Stomach (tissue), 9 donors: ENCODE measurements around the gene NELFE. TPM values are rescaled to one million over a fixed set of nuclear protein-coding genes. Genes with fewer than 3 reads are reported as not detected.
A peak's percentile ranks its signal among the peaks of the same experiment; 100 is the strongest.

ENCODE experiments used
- DNase-seq, 2 donors: peaks; one replicate each; pipeline versions ENCODE4 v3.0.0 to v3.0.0-alpha.2; 2013 to 2019
- H3K27ac ChIP-seq, 5 donors: fragments of 200-600 bp in 4 of 5; sonication (generic) in 4 of 5; one replicate each; pipeline ENCODE4 v1.5.1; 2013 to 2019; ENCODE audit warnings: mild to moderate bottlenecking in 1 of 5, moderate library complexity in 1 of 5
- H3K27me3 ChIP-seq, 3 donors: fragments of 200-600 bp; sonication (generic); one replicate each; pipeline ENCODE4 v1.5.1; 2017 to 2019; ENCODE audit warnings: mixed run types in 1 of 3
- H3K36me3 ChIP-seq, 4 donors: fragments of 200-600 bp; sonication (generic); 1 replicate in 3 of 4; 2 replicates in 1 of 4; pipeline ENCODE4 v1.5.1; 2016 to 2019
- H3K4me1 ChIP-seq, 4 donors: fragments of 200-600 bp; sonication (generic); one replicate each; pipeline ENCODE4 v1.5.1; 2016 to 2019
- H3K4me3 ChIP-seq, 4 donors: fragments of 200-600 bp; sonication (generic) in 3 of 4; one replicate each; pipeline ENCODE4 v1.5.1; 2016 to 2019; ENCODE audit warnings: mild to moderate bottlenecking in 1 of 4
- H3K9me3 ChIP-seq, 4 donors: fragments of 200-600 bp; sonication (generic); one replicate each; pipeline ENCODE4 v1.5.1; 2016 to 2019
- EP300 ChIP-seq: sonication (generic); formaldehyde crosslinking; IDR thresholded peaks from one replicate; pipeline ENCODE4 v1.6.1; 2017; ENCODE audit warnings: antibody characterized with exemption
- POLR2A ChIP-seq, 4 donors: fragments of 450-650 bp; IDR thresholded peaks; one replicate each; pipeline ENCODE4 v1.6.1; 2016; ENCODE audit warnings: antibody characterized with exemption in 4 of 4, control low read depth in 2 of 4, mild to moderate bottlenecking in 1 of 4, moderate library complexity in 1 of 4
- POLR2AphosphoS5 ChIP-seq, 3 donors: sonication (generic); formaldehyde crosslinking; IDR thresholded peaks; one replicate each; pipeline ENCODE4 v1.6.1; 2016; ENCODE audit warnings: antibody characterized with exemption in 3 of 3
- WGBS, 5 donors: extraction: QIAGEN DNeasy Blood & Tissue Kit in 3 of 5; methylation state at CpG; one replicate each; pipeline versions ENCODE4 v1.1.5 to v1.1.7; 2013 to 2018; 5-methylcytosine and 5-hydroxymethylcytosine counted together
- intact Hi-C: fragments of 100-400 bp; cut with DNase I; formaldehyde crosslinking; loops from one replicate; pipeline ENCODE4 v1.15.1; 2023; ENCODE audit warnings: low total_unique reads
- polyA plus RNA-seq, 3 donors: library from polyadenylated mRNA; stranded (reverse); fragments of 200-250 nt; gene quantifications; one replicate each; pipeline ENCODE4 v1.2.3, GENCODE V29; 2013
- total RNA-seq, 5 donors: library from RNA; depleted of rRNA; stranded (reverse); fragments of >200 nt; gene quantifications; one replicate each; pipeline versions ENCODE4 v1.1.0 to v1.2.3, GENCODE V29; 2014 to 2016
- TF ChIP-seq, protein P1 (sequence below), 7 experiments: fragments of 450-650 bp in 4 of 7; fragments of 200-600 bp in 3 of 7; sonication (generic) in 3 of 7; IDR thresholded peaks; one replicate each; pipeline ENCODE4 v1.5.1; 2016 to 2019; ENCODE audit warnings: antibody characterized with exemption in 7 of 7, control low read depth in 2 of 7, mild to moderate bottlenecking in 1 of 7
- donor health status: healthy with polysubstance abuse.
- donor health status: Bipolar disorder and iron deficiency.
- donor health status: healthy.

The NELFE gene
- total and polyA plus RNA-seq, 8 donors: 2.9 to 100 (median 51.5) TPM

DNA sequence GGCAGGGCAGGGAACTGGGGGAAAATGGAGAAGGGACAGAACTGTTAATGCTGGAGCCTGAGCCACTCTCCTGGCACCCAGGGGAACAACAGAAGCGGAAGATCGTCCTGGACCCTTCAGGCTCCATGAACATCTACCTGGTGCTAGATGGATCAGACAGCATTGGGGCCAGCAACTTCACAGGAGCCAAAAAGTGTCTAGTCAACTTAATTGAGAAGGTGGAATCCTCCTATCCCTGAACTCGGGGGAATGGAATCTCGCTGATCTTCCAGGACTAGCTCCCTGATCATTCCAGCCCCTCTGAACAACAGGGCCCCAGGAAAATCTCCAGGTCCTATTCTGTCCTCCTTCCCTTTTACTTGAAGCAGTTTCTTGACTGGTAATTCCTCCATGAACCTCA is 10.9 kb downstream of the NELFE start:
- Histone ChIP-seq H3K4me1 (peaks cover 8 to 45% (median 18%) of the 10 kb centered on the region in 4 donors), H3K27ac (no peak overlapping the region), H3K36me3 (peaks cover 0 to 38% (median 26%) of the 10 kb centered on the region in 4 donors), H3K4me3 (peak overlapping the region in 1 of 4 donors; percentile 48), H3K27me3 (no peaks in the 10 kb centered on the region), H3K9me3 (no peaks in the 10 kb centered on the region)
- WGBS, 5 donors: 85 to 93% (median 88%) methylated on average over 4 of the region's 4 CpGs
- DNase-seq: no peak
- TF ChIP-seq, protein P1, sequence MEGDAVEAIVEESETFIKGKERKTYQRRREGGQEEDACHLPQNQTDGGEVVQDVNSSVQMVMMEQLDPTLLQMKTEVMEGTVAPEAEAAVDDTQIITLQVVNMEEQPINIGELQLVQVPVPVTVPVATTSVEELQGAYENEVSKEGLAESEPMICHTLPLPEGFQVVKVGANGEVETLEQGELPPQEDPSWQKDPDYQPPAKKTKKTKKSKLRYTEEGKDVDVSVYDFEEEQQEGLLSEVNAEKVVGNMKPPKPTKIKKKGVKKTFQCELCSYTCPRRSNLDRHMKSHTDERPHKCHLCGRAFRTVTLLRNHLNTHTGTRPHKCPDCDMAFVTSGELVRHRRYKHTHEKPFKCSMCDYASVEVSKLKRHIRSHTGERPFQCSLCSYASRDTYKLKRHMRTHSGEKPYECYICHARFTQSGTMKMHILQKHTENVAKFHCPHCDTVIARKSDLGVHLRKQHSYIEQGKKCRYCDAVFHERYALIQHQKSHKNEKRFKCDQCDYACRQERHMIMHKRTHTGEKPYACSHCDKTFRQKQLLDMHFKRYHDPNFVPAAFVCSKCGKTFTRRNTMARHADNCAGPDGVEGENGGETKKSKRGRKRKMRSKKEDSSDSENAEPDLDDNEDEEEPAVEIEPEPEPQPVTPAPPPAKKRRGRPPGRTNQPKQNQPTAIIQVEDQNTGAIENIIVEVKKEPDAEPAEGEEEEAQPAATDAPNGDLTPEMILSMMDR (IDR thresholded peaks at IDR 0.05): no peak
- no peak for TF ChIP-seq POLR2A (IDR thresholded peaks at IDR 0.05)
- TF ChIP-seq EP300: no peak
- TF ChIP-seq POLR2AphosphoS5 (IDR thresholded peaks at IDR 0.05): no peak
- intact Hi-C loops: no loop called here

DNA sequence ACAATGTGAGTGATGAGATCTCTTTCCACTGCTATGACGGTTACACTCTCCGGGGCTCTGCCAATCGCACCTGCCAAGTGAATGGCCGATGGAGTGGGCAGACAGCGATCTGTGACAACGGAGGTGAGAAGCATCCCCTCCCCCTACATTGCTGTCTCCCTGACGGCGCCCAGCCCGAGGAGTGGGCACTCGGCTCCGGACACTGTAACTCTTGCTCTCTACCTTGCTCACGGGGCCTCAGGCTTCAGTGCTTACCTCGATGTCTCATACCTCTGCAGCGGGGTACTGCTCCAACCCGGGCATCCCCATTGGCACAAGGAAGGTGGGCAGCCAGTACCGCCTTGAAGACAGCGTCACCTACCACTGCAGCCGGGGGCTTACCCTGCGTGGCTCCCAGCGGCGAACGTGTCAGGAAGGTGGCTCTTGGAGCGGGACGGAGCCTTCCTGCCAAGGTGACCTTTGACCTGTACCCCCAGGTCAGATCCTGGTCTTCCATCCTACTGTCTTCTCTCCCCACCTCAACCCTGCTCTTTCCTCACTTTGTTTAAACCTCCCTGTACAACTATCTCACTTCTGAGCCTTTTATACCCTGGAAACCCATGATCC is 11.6 kb downstream of the NELFE start:
- Histone ChIP-seq H3K36me3 (peaks cover 0 to 31% (median 19%) of the 10 kb centered on the region in 4 donors), H3K4me1 (peaks cover 8 to 38% (median 18%) of the 10 kb centered on the region in 4 donors), H3K27ac (peak overlapping the region in 2 of 5 donors; percentile 86 to 91), H3K4me3 (peak overlapping the region in 1 of 4 donors; percentile 48), H3K27me3 (no peaks in the 10 kb centered on the region), H3K9me3 (no peaks in the 10 kb centered on the region)
- DNase-seq: no peak
- intact Hi-C loops: no loop called here
- 84 to 93% (median 90%) methylated on average over 20 to 24 of the region's 24 CpGs for WGBS, 5 donors
- TF ChIP-seq POLR2AphosphoS5 (IDR thresholded peaks at IDR 0.05): no peak
- TF ChIP-seq, protein P1 (IDR thresholded peaks at IDR 0.05): no peak
- TF ChIP-seq POLR2A (IDR thresholded peaks at IDR 0.05): no peak
- TF ChIP-seq EP300: no peak

DNA sequence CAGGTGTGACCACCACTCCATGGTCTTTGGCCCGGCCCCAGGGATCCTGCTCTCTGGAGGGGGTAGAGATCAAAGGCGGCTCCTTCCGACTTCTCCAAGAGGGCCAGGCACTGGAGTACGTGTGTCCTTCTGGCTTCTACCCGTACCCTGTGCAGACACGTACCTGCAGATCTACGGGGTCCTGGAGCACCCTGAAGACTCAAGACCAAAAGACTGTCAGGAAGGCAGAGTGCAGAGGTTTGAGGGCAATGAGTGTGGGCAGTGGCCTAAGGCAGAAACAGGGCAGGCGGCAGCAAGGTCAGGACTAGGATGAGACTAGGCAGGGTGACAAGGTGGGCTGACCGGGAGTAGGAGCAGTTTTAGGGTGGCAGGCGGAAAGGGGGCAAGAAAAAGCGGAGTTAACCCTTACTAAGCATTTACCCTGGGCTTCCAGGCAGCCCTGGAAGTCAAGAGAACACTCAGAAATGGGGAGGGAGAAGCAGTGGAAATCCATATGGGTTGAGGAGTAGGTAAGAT is 12.3 kb downstream of the NELFE start:
- peaks cover 8 to 37% (median 18%) of the 10 kb centered on the region in 4 donors for H3K4me1 ChIP-seq
- DNase-seq: no peak
- WGBS, 5 donors: 52 to 67% (median 62%) methylated on average over 10 to 11 of the region's 11 CpGs
- no peaks in the 10 kb centered on the region for H3K27me3 ChIP-seq
- H3K4me3 ChIP-seq: peak overlapping the region; percentile 22 to 48 (median 30)
- H3K9me3 ChIP-seq: no peaks in the 10 kb centered on the region
- peak overlapping the region; percentile 71 to 93 (median 86) for H3K27ac ChIP-seq
- intact Hi-C loops: no loop called here
- no peak for TF ChIP-seq POLR2AphosphoS5 (IDR thresholded peaks at IDR 0.05)
- no peak for TF ChIP-seq EP300
- TF ChIP-seq, protein P1 (IDR thresholded peaks at IDR 0.05): no peak
- TF ChIP-seq POLR2A (IDR thresholded peaks at IDR 0.05): no peak
- peaks cover 0 to 24% (median 12%) of the 10 kb centered on the region in 4 donors for H3K36me3 ChIP-seq

DNA sequence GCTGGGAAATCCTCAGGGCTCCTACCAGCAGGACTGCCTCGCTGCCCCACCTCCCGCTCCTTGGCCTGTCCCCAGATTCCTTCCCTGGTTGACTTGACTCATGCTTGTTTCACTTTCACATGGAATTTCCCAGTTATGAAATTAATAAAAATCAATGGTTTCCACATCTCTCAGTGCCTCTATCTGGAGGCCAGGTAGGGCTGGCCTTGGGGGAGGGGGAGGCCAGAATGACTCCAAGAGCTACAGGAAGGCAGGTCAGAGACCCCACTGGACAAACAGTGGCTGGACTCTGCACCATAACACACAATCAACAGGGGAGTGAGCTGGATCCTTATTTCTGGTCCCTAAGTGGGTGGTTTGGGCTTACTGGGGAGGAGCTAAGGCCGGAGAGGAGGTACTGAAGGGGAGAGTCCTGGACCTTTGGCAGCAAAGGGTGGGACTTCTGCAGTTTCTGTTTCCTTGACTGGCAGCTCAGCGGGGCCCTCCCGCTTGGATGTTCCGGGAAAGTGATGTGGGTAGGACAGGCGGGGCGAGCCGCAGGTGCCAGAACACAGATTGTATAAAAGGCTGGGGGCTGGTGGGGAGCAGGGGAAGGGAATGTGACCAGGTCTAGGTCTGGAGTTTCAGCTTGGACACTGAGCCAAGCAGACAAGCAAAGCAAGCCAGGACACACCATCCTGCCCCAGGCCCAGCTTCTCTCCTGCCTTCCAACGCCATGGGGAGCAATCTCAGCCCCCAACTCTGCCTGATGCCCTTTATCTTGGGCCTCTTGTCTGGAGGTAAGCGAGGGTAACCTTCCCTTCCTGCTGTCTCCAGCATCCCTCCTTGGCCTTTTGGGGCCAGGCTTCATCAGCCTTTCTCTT is 13.0 kb downstream of the NELFE start, which contains the start of gene CFB:
TSS of gene CFB (plus strand) at position 589 of the 863 bp plus-strand sequence. CDS start at position 716, 127 bp downstream.
- H3K4me3 ChIP-seq: peak within 1 kb of the TSS; percentile 22 to 48 (median 30)
- TF ChIP-seq POLR2AphosphoS5 (IDR thresholded peaks at IDR 0.05) (peak in 2 of 3 donors; percentile 60 to 80), POLR2A (IDR thresholded peaks at IDR 0.05) (no peak), EP300 (no peak)
- TF ChIP-seq, protein P1 (IDR thresholded peaks at IDR 0.05): peak in 1 of 7 experiments; percentile 2
- 12 to 34% (median 22%) methylated on average over 10 to 11 of the region's 11 CpGs for WGBS, 5 donors
- peaks cover 0 to 17% (median 5%) of the 10 kb centered on the region in 4 donors for H3K36me3 ChIP-seq
- peak; percentile 89 for DNase-seq
- H3K4me1 ChIP-seq: peaks cover 8 to 37% (median 18%) of the 10 kb centered on the region in 4 donors
- H3K27me3 ChIP-seq: no peaks in the 10 kb centered on the region
- no peaks in the 10 kb centered on the region for H3K9me3 ChIP-seq
- peak within 1 kb of the TSS; percentile 71 to 93 (median 86) for H3K27ac ChIP-seq
- intact Hi-C loops: no loop called here
